Subcutaneous adipose tissue (tissue), 4 donors: ENCODE data around the gene NECTIN4. TPM values are rescaled to one million over a fixed set of nuclear protein-coding genes. Genes with fewer than 3 reads are reported as not detected.

Experiments used
- CTCF ChIP-seq: fragments of 450-650 bp; IDR thresholded peaks from one replicate; pipeline ENCODE4 v1.5.1; 2016; ENCODE audit warnings: low read depth, mild to moderate bottlenecking, control low read depth, antibody characterized with exemption, moderate library complexity
- total RNA-seq, 4 donors: library from RNA; depleted of rRNA; stranded (reverse); fragments of >200 nt; gene quantifications; one replicate each; pipeline ENCODE4 v1.1.0, GENCODE V29; 2016

NECTIN4 gene
- total RNA-seq, 4 donors from 2014 or later, result 0.22 to 2.4 TPM; not detected in 2

GRCh38 chr1:161100556-161100955 is 11.2 kb upstream of the NECTIN4 start:
- no peak for TF ChIP-seq CTCF

- TF ChIP-seq CTCF, result no peak
These were observed 9.9 kb upstream of the NECTIN4 start for GRCh38 chr1:161099090-161099802.

GRCh38 chr1:161098210-161099068 is 9.1 kb upstream of the NECTIN4 start, which contains the start of gene KLHDC9:
KLHDC9 (plus strand) TSS chr1:161098361; CDS start chr1:161098536, 175 bp downstream.
- no peak for TF ChIP-seq CTCF

- TF ChIP-seq CTCF, result no peak
These were observed 7.2 kb upstream of the NECTIN4 start for GRCh38 chr1:161096530-161096929.

- TF ChIP-seq CTCF, result no peak
These were observed 6.7 kb upstream of the NECTIN4 start for GRCh38 chr1:161096015-161096414.

- TF ChIP-seq CTCF, result no peak
These were observed 5.9 kb upstream of the NECTIN4 start for GRCh38 chr1:161095230-161095629.

GRCh38 chr1:161094481-161094880 is 5.1 kb upstream of the NECTIN4 start:
- no peak for TF ChIP-seq CTCF
